B cell (primary cell): ENCODE data around the gene WDR35. TPM values are rescaled to one million over a fixed set of nuclear protein-coding genes. Genes with fewer than 3 reads are reported as not detected.

ENCODE experiments used
- ATAC-seq: fragments of 200-7000 bp; cut with Tn5 transposase; one replicate; pipeline ENCODE4 v1.10.0; 2021; ENCODE audit warnings: low read depth, mild to moderate bottlenecking, moderate number of reproducible peaks, moderate library complexity
- CTCF ChIA-PET: fragments of 350-600 bp; sonication (Branson Sonifier 250); formaldehyde crosslinking; loops from one replicate; lab custom pipeline; 2021; ENCODE audit warnings: antibody characterized with exemption, inconsistent platforms; lab: Charles Lee
- POLR2A ChIA-PET: fragments of 350-600 bp; sonication (Branson Sonifier 250); formaldehyde crosslinking; loops from one replicate; lab custom pipeline; 2021; ENCODE audit warnings: antibody characterized with exemption; lab: Charles Lee
- DNase-seq: peaks from one replicate; pipeline ENCODE4 v3.0.0; 2013
- H2AFZ ChIP-seq: 2 replicates; pipeline ENCODE4 v1.6.1; 2012; ENCODE audit warnings: mild to moderate bottlenecking, low read depth, low read length; ENCODE audit not compliant: insufficient read depth, poor library complexity, severe bottlenecking
- H3K27ac ChIP-seq, 2 donors: 1 replicate in 1 of 2; 2 replicates in 1 of 2; pipeline ENCODE4 v1.5.1; 2012 to 2013; ENCODE audit warnings: low read length in 2 of 2, mild to moderate bottlenecking in 2 of 2, moderate library complexity in 1 of 2
- H3K27me3 ChIP-seq, 4 experiments: fragments of 200-600 bp in 1 of 4; sonication (generic) in 1 of 4; replicated peaks in 1 of 4; 1 replicate in 2 of 4; 2 replicates in 2 of 4; pipeline versions ENCODE4 v1.6.1 to v1.7.0; 2013 to 2016; ENCODE audit warnings: low read length in 3 of 4, mild to moderate bottlenecking in 2 of 4, mixed read lengths in 1 of 4, moderate library complexity in 1 of 4; ENCODE audit not compliant: insufficient read depth in 4 of 4, control insufficient read depth in 3 of 4; ENCODE audit errors: control extremely low read depth in 1 of 4
- H3K36me3 ChIP-seq, 2 experiments: replicated peaks in 1 of 2; 1 replicate in 1 of 2; 2 replicates in 1 of 2; pipeline versions ENCODE4 v1.6.1 to v1.7.1; 2013; ENCODE audit warnings: low read length in 1 of 2; ENCODE audit not compliant: insufficient read depth in 2 of 2, control insufficient read depth in 1 of 2; ENCODE audit errors: control extremely low read depth in 1 of 2, extremely low read depth in 1 of 2
- H3K4me1 ChIP-seq, 2 donors: fragments of 200-600 bp in 1 of 2; sonication (generic) in 1 of 2; 1 replicate in 1 of 2; 2 replicates in 1 of 2; pipeline versions ENCODE4 v1.5.1 to v1.6.1; 2013 to 2017; ENCODE audit warnings: low read length in 2 of 2; ENCODE audit not compliant: control insufficient read depth in 2 of 2, insufficient read depth in 2 of 2
- H3K4me2 ChIP-seq: replicated peaks from 2 replicates; pipeline ENCODE3; 2012; ENCODE audit warnings: mild to moderate bottlenecking, low read depth, low read length; ENCODE audit not compliant: poor library complexity, severe bottlenecking
- H3K4me3 ChIP-seq, 5 experiments: fragments of 200-600 bp in 1 of 5; sonication (generic) in 1 of 5; 1 replicate in 3 of 5; 2 replicates in 2 of 5; pipeline versions ENCODE4 v1.5.1 to v1.7.0; 2011 to 2016; ENCODE audit warnings: low read length in 4 of 5, mild to moderate bottlenecking in 4 of 5, low read depth in 2 of 5, control low read depth in 1 of 5, moderate library complexity in 1 of 5; ENCODE audit not compliant: insufficient read depth in 1 of 5; ENCODE audit errors: control extremely low read depth in 1 of 5, extremely low read depth in 1 of 5
- H3K79me2 ChIP-seq: fragments of 200-600 bp; sonication (generic); one replicate; pipeline ENCODE4 v1.6.0; 2016; ENCODE audit warnings: low read length; ENCODE audit not compliant: control insufficient read depth, insufficient read depth
- H3K9ac ChIP-seq: fragments of 200-600 bp; sonication (generic); 2 replicates; pipeline ENCODE4 v1.6.1; 2017; ENCODE audit warnings: mild to moderate bottlenecking, low read length, moderate library complexity
- H3K9me3 ChIP-seq, 3 donors: one replicate each; pipeline versions ENCODE4 v1.6.1 to v1.7.1; 2013; ENCODE audit warnings: low read length in 2 of 3; ENCODE audit not compliant: control insufficient read depth in 2 of 3, insufficient read depth in 1 of 3; ENCODE audit errors: control extremely low read depth in 1 of 3
- H4K20me1 ChIP-seq: 2 replicates; pipeline ENCODE4 v1.6.0; 2012; ENCODE audit warnings: mild to moderate bottlenecking, low read length; ENCODE audit not compliant: insufficient read depth, control insufficient read depth, poor library complexity, severe bottlenecking
- H3K27ac Mint-ChIP-seq: one replicate; pipeline ENCODE4 v1.8.0; 2021; ENCODE audit warnings: mixed read lengths
- H3K27me3 Mint-ChIP-seq: one replicate; pipeline ENCODE4 v1.8.0; 2021; ENCODE audit warnings: mixed read lengths
- H3K4me1 Mint-ChIP-seq: one replicate; pipeline ENCODE4 v1.8.0; 2021; ENCODE audit warnings: mixed read lengths
- H3K4me3 Mint-ChIP-seq: one replicate; pipeline ENCODE4 v1.8.0; 2021; ENCODE audit warnings: mixed read lengths
- H3K9me3 Mint-ChIP-seq: one replicate; pipeline ENCODE4 v1.8.0; 2022; ENCODE audit warnings: mixed read lengths; ENCODE audit not compliant: insufficient read depth
- EZH2 ChIP-seq: IDR thresholded peaks from 2 replicates; pipeline ENCODE4 v1.6.1; 2012; ENCODE audit warnings: borderline replicate concordance, low read depth, mild to moderate bottlenecking, moderate library complexity, low read length; ENCODE audit not compliant: insufficient read depth, poor library complexity, severe bottlenecking
- WGBS: methylation state at CpG from one replicate; pipeline ENCODE4 v1.1.5; 2013; ENCODE audit warnings: missing lambda C conversion rate; ENCODE audit not compliant: insufficient coverage; 5-methylcytosine and 5-hydroxymethylcytosine counted together
- intact Hi-C: fragments of 100-400 bp; cut with micrococcal nuclease; formaldehyde crosslinking; loops from one replicate; pipeline ENCODE4 v1.10.0; 2022
- polyA plus RNA-seq: library from polyadenylated mRNA; depleted of rRNA; stranded (reverse); fragments of >200 nt; gene quantifications from 2 replicates; pipeline ENCODE4 v1.2.3, GENCODE V29; 2012
- total RNA-seq, 2 donors: library from RNA; stranded (reverse); fragments of 120-200 nt in 1 of 2; gene quantifications; 1 replicate in 1 of 2; 2 replicates in 1 of 2; pipeline versions ENCODE4 v1.2.3 to v1.2.4, GENCODE V29; 2013 to 2022
- TF ChIP-seq, protein P1 (sequence below): fragments of 200-600 bp; IDR thresholded peaks from one replicate; pipeline ENCODE4 v1.8.0; 2022; ENCODE audit warnings: antibody characterized with exemption, mild to moderate bottlenecking

The WDR35 gene
- total and polyA plus RNA-seq, 2 donors (not counting 1 experiment from before 2014, with no cell fraction given), result 2.4 to 9.4 TPM

DNA sequence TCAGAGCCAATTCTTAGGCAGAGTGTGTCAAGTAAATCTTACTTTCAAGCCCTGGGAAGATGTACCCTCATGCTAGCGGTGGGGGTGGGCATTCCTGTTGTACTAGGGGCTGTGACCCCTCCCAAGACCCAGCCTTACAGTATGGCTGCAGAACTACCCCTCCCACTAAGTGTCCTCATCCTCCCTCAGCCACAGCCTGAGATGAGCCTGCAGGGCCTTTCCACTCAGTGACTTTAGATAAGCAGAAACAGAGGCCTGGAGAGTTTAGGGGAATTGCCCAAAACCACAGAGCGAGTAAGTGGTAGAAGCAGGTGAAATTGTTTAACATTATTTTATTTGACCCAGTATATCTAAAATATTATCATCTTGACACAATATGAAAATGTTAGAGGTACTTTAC lies 124.8 kb downstream of the WDR35 start:
- no peak overlapping the region for H3K4me3 ChIP-seq

GRCh38 chr2:19864381-19864780 lies 125.5 kb downstream of the WDR35 start:
- Histone ChIP-seq H3K4me3 (no peak overlapping the region), H3K27me3 (peaks cover 0 to 8% (median 0%) of the 10 kb centered on the region in 4 experiments), H3K27ac (no peak overlapping the region), H3K79me2 (no peaks in the 10 kb centered on the region), H3K36me3 (no peaks in the 10 kb centered on the region), H4K20me1 (no peaks in the 10 kb centered on the region), H3K9me3 (peaks cover 0 to 4% (median 0%) of the 10 kb centered on the region in 3 donors), H3K4me1 (peaks cover 13 to 20% of the 10 kb centered on the region in 2 donors), H3K4me2 (no peak overlapping the region), H3K9ac (no peak overlapping the region), H2AFZ (no peak overlapping the region)
- H3K27ac Mint-ChIP-seq, result no peak overlapping the region
- no peak for ATAC-seq
- 76% methylated on average over 11 of the region's 11 CpGs for WGBS
- no peak for DNase-seq
- no peak overlapping the region for H3K4me3 Mint-ChIP-seq
- intact Hi-C loops, result loop anchor here (5.0 kb wide), 1 partner anchor 982 kb away; no protein-coding TSS in a partner anchor
- ChIA-PET CTCF (interaction anchor here (1.0 to 5.5 kb wide), 11 partner anchors 10 to 1478 kb away, joined by 3 to 103 read pairs (median 5); no protein-coding TSS in a partner anchor), POLR2A (no interaction called here)
- H3K9me3 Mint-ChIP-seq, result no peaks in the 10 kb centered on the region
- H3K4me1 Mint-ChIP-seq, result peaks cover 18% of the 10 kb centered on the region
- peaks cover 4% of the 10 kb centered on the region for H3K27me3 Mint-ChIP-seq
- TF ChIP-seq, protein P1, sequence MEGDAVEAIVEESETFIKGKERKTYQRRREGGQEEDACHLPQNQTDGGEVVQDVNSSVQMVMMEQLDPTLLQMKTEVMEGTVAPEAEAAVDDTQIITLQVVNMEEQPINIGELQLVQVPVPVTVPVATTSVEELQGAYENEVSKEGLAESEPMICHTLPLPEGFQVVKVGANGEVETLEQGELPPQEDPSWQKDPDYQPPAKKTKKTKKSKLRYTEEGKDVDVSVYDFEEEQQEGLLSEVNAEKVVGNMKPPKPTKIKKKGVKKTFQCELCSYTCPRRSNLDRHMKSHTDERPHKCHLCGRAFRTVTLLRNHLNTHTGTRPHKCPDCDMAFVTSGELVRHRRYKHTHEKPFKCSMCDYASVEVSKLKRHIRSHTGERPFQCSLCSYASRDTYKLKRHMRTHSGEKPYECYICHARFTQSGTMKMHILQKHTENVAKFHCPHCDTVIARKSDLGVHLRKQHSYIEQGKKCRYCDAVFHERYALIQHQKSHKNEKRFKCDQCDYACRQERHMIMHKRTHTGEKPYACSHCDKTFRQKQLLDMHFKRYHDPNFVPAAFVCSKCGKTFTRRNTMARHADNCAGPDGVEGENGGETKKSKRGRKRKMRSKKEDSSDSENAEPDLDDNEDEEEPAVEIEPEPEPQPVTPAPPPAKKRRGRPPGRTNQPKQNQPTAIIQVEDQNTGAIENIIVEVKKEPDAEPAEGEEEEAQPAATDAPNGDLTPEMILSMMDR, result no peak
- TF ChIP-seq EZH2, result no peak

More for the DNA sequence above, 124.8 kb downstream of the WDR35 start:
- Histone ChIP-seq H3K9ac (no peak overlapping the region), H3K9me3 (peaks cover 0 to 4% (median 0%) of the 10 kb centered on the region in 3 donors), H3K36me3 (no peaks in the 10 kb centered on the region), H3K27me3 (peaks cover 0 to 8% (median 0%) of the 10 kb centered on the region in 4 experiments), H3K4me2 (no peak overlapping the region), H3K79me2 (no peaks in the 10 kb centered on the region), H4K20me1 (no peaks in the 10 kb centered on the region), H3K4me1 (peaks cover 14 to 25% of the 10 kb centered on the region in 2 donors), H3K27ac (no peak overlapping the region), H2AFZ (no peak overlapping the region)
- ChIA-PET CTCF (interaction anchor here (0.6 to 5.5 kb wide), 9 partner anchors 10 to 1357 kb away, joined by 3 to 103 read pairs (median 5); no protein-coding TSS in a partner anchor), POLR2A (interaction anchor here (0.7 kb wide), 1 partner anchor 36 kb away, joined by 5 read pairs; the partner anchor contains the start of gene TTC32)
- Mint-ChIP-seq H3K4me3 (no peak overlapping the region), H3K27me3 (peaks cover 4% of the 10 kb centered on the region), H3K4me1 (peaks cover 25% of the 10 kb centered on the region), H3K9me3 (no peaks in the 10 kb centered on the region), H3K27ac (no peak overlapping the region)
- intact Hi-C loops, result loop anchor here (5.0 kb wide), 1 partner anchor 503 kb away; no protein-coding TSS in a partner anchor
- ATAC-seq (no peak), DNase-seq (no peak)
- TF ChIP-seq EZH2, result no peak
- TF ChIP-seq, protein P1, result no peak
- 40% methylated on average over 1 of the region's 2 CpGs for WGBS
